HCT116 (cell line): ENCODE results near the gene IQGAP2. TPM values are rescaled to one million over a fixed set of nuclear protein-coding genes. Genes with fewer than 3 reads are reported as not detected.

Source experiments
- ATAC-seq: fragments of 200-7000 bp; cut with Tn5 transposase; 2 replicates; pipeline ENCODE4 v1.9.1; 2020; ENCODE audit warnings: mild to moderate bottlenecking, moderate library complexity
- BruUV-seq: library from RNA; stranded (reverse); fragments of 400-500 nt; replicated peaks from 2 replicates; lab custom pipeline; 2021; lab: Mats Ljungman, UMichigan
- CTCF ChIA-PET: fragments of 300-600 bp; sonication (Branson Sonifier 250); formaldehyde crosslinking; loops from one replicate; lab custom pipeline; 2021; ENCODE audit warnings: antibody characterized with exemption; lab: Charles Lee
- POLR2A ChIA-PET: fragments of 300-600, 350-600 bp; sonication (Branson Sonifier 250); formaldehyde crosslinking; loops from one replicate; lab custom pipeline; 2021; ENCODE audit warnings: antibody characterized with exemption; lab: Charles Lee
- RAD21 ChIA-PET, 2 experiments: fragments of 300-600 bp; sonication (Branson Sonifier 250); formaldehyde crosslinking; loops; one replicate each; lab custom pipeline; 2023; ENCODE audit warnings: low total read pairs in 2 of 2; ENCODE audit not compliant: uncharacterized antibody in 2 of 2, unreplicated experiment in 2 of 2, low non-redundant PET in 1 of 2; lab: Charles Lee
- DNase-seq: peaks from one replicate; pipeline ENCODE4 v3.0.0-alpha.2; 2010; ENCODE audit warnings: low read depth, low spot score
- H2AFZ ChIP-seq: fragments of 200-600 bp; shearing (Covaris generic), sonication (generic); 2 replicates; pipeline ENCODE4 v1.6.1; 2017; ENCODE audit warnings: low read depth, mixed run types, mixed read lengths, antibody characterized with exemption, low read length; ENCODE audit not compliant: poor library complexity, severe bottlenecking
- H3K27ac ChIP-seq: 2 replicates; pipeline ENCODE4 v1.5.1; 2012; ENCODE audit warnings: low read depth, low read length
- H3K27me3 ChIP-seq: fragments of 200-600 bp; sonication (generic); 2 replicates; pipeline ENCODE4 v1.6.1; 2016; ENCODE audit warnings: mixed run types, low read length, mixed read lengths; ENCODE audit not compliant: insufficient read depth
- H3K36me3 ChIP-seq, 2 experiments: fragments of 200-500 bp in 1 of 2; fragments of 200-600 bp in 1 of 2; sonication (Bioruptor generic) in 1 of 2; sonication (generic) in 1 of 2; 2 replicates each; pipeline versions ENCODE4 v1.5.1 to v1.6.1; 2014 to 2016; ENCODE audit warnings: low read length in 2 of 2, inconsistent platforms in 1 of 2, mixed read lengths in 1 of 2, mixed run types in 1 of 2; ENCODE audit not compliant: insufficient read depth in 2 of 2, control insufficient read depth in 1 of 2
- H3K4me1 ChIP-seq, 2 experiments: fragments of 200-600 bp in 1 of 2; sonication (generic) in 1 of 2; 2 replicates each; pipeline versions ENCODE4 v1.5.1 to v1.6.1; 2012 to 2017; ENCODE audit warnings: low read length in 2 of 2, inconsistent platforms in 1 of 2, mild to moderate bottlenecking in 1 of 2, mixed read lengths in 1 of 2, mixed run types in 1 of 2, moderate library complexity in 1 of 2; ENCODE audit not compliant: insufficient read depth in 2 of 2, control insufficient read depth in 1 of 2
- H3K4me2 ChIP-seq: fragments of 200-600 bp; sonication (generic); 2 replicates; pipeline ENCODE4 v1.6.1; 2017; ENCODE audit warnings: mixed run types, low read length, mixed read lengths
- H3K4me3 ChIP-seq, 2 experiments: fragments of 200-600 bp in 1 of 2; sonication (generic) in 1 of 2; replicated peaks in 1 of 2; 2 replicates each; pipeline ENCODE4 v1.5.1; 2011 to 2016; ENCODE audit warnings: low read length in 2 of 2, control low read depth in 1 of 2, low read depth in 1 of 2, mild to moderate bottlenecking in 1 of 2, mixed read lengths in 1 of 2, mixed run types in 1 of 2
- H3K79me2 ChIP-seq: fragments of 200-600 bp; sonication (generic); 2 replicates; pipeline ENCODE4 v1.6.1; 2017; ENCODE audit warnings: mild to moderate bottlenecking, mixed run types, low read length, moderate library complexity, mixed read lengths; ENCODE audit not compliant: insufficient read depth
- H3K9ac ChIP-seq: fragments of 200-600 bp; sonication (generic); 2 replicates; pipeline ENCODE4 v1.6.1; 2016; ENCODE audit warnings: low read length, mixed read lengths
- H3K9me2 ChIP-seq: fragments of 200-600 bp; sonication (generic), shearing (Covaris generic); 2 replicates; pipeline ENCODE4 v1.6.1; 2017; ENCODE audit warnings: mixed run types, mild to moderate bottlenecking, moderate library complexity; ENCODE audit not compliant: insufficient read depth
- H3K9me3 ChIP-seq, 2 experiments: fragments of 200-500 bp in 1 of 2; fragments of 200-600 bp in 1 of 2; sonication (Bioruptor generic) in 1 of 2; sonication (generic) in 1 of 2; 2 replicates each; pipeline ENCODE4 v1.6.1; 2014 to 2017; ENCODE audit warnings: low read length in 2 of 2, mixed read lengths in 2 of 2, inconsistent platforms in 1 of 2, low read depth in 1 of 2, mild to moderate bottlenecking in 1 of 2, mixed run types in 1 of 2, moderate library complexity in 1 of 2; ENCODE audit not compliant: control insufficient read depth in 1 of 2, insufficient read depth in 1 of 2
- H4K20me1 ChIP-seq: fragments of 200-600 bp; sonication (generic), shearing (Covaris generic); 2 replicates; pipeline ENCODE4 v1.6.1; 2017; ENCODE audit warnings: mixed run types, mild to moderate bottlenecking, moderate library complexity; ENCODE audit not compliant: insufficient read depth
- CEBPB ChIP-seq: IDR thresholded peaks from 2 replicates; pipeline ENCODE4 v1.6.1; 2012; ENCODE audit warnings: low read depth
- EZH2 ChIP-seq: fragments of 200-600 bp; sonication (generic); IDR thresholded peaks from 2 replicates; pipeline ENCODE4 v1.6.1; 2017; ENCODE audit warnings: antibody characterized with exemption, mixed run types
- JUND ChIP-seq: IDR thresholded peaks from 2 replicates; pipeline ENCODE4 v1.6.1; 2012
- SRF ChIP-seq: IDR thresholded peaks from 2 replicates; pipeline ENCODE4 v1.6.1; 2012; ENCODE audit warnings: low read depth
- ZFX ChIP-seq: fragments of 450-650 bp; IDR thresholded peaks from 2 replicates; pipeline ENCODE4 v1.6.1; 2017
- ZNF274 ChIP-seq: fragments of 200-500 bp; sonication (Bioruptor generic); IDR thresholded peaks from 2 replicates; pipeline ENCODE4 v1.6.1; 2014; ENCODE audit warnings: mild to moderate bottlenecking, low read depth, low read length, inconsistent platforms
- intact Hi-C: fragments of 100-400 bp; cut with micrococcal nuclease; formaldehyde crosslinking; loops from 2 replicates; pipeline ENCODE4 v1.10.0; 2022
- total RNA-seq: library from RNA; stranded (reverse); gene quantifications from one replicate; pipeline ENCODE4 v1.2.1, GENCODE V29; 2021; ENCODE audit not compliant: unreplicated experiment
- TF ChIP-seq, protein P1 (sequence below): IDR thresholded peaks from 2 replicates; pipeline ENCODE4 v1.6.1; 2011; ENCODE audit warnings: mild to moderate bottlenecking, low read length, moderate library complexity; ENCODE audit not compliant: insufficient replicate concordance; ENCODE audit errors: extremely low read depth
- TF ChIP-seq, protein P2 (sequence below): IDR thresholded peaks from 2 replicates; pipeline ENCODE4 v1.6.1; 2012; ENCODE audit warnings: low read depth
- TF ChIP-seq, protein P3 (sequence below): IDR thresholded peaks from 2 replicates; pipeline ENCODE4 v1.6.1; 2012

IQGAP2 gene
- total RNA-seq, 1 experiment from 2014 or later, result 2.0 TPM

DNA sequence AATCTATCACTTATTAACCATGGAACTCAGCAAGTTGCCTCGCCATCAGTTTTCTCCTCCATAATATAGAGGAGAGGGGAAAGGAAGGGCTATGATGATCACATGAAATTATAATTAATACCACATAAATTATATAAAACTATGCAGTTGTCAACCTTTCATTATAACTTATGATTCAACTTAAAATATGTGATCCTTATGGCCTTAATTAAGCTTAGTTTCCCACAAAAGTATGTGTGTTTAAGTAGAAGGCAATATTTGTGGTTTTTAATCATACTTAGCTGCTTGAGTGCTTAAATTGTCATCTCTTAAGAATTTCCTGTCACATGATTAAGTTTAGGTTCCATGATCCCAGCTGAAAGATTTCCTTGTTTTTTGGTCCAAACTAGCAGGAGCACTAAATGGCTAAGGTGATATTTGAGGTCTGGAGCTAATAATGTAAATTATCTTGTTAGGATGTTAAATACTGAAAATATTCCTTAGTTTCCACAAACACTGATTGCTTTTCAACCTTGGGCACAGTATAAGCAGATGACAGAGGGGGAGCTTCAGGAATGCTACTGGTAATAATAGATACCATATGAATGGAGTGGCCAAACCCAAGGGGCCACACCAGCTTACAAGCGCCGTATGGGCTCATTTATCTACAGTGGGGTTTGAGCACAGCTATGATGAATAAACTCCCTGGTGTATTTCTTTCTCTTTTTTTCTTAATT lies 286.4 kb downstream of the IQGAP2 start (continued):
- TF ChIP-seq, protein P1, sequence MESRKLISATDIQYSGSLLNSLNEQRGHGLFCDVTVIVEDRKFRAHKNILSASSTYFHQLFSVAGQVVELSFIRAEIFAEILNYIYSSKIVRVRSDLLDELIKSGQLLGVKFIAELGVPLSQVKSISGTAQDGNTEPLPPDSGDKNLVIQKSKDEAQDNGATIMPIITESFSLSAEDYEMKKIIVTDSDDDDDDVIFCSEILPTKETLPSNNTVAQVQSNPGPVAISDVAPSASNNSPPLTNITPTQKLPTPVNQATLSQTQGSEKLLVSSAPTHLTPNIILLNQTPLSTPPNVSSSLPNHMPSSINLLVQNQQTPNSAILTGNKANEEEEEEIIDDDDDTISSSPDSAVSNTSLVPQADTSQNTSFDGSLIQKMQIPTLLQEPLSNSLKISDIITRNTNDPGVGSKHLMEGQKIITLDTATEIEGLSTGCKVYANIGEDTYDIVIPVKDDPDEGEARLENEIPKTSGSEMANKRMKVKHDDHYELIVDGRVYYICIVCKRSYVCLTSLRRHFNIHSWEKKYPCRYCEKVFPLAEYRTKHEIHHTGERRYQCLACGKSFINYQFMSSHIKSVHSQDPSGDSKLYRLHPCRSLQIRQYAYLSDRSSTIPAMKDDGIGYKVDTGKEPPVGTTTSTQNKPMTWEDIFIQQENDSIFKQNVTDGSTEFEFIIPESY, result no peak
- TF ChIP-seq EZH2, result no peak

DNA sequence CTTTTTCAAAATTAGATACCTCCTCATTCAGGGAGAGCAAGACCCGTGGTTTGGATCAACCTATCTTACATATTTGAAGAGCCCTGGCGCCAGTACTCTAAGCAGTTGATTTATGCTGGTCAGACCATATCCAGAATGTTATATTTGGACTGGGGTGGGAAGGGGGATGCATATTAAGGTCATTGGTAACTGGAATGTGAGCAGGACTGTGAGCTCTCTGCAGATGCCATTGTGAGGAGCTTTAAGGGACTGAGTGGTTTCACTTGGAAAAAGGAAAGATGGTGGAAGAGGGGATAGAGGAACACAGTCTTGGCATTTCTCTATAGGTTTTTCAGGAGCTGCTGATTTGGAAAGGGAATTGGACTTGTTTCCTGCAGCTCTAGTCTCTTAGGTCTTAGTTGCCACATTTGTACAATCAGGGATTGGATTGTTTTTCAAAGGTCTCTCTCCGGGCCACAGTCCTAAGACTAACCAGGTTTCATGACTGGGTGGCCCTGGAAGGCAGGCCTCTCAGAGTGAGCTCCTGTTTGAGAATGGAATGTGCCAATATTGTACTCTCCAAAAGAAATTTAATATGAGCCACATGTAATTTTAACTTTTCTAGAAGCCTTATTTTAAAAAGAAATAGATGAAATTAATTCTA lies 287.1 kb downstream of the IQGAP2 start:
- CTCF ChIA-PET, result no interaction called here
- H3K4me3 ChIP-seq, result no peak overlapping the region
- no peaks in the 10 kb centered on the region for H3K36me3 ChIP-seq
- no peaks in the 10 kb centered on the region for H3K9me3 ChIP-seq
- no peaks in the 10 kb centered on the region for H3K79me2 ChIP-seq
- RAD21 ChIA-PET, result no interaction called here
- peak; percentile 17; the same call in 1 of the 2 replicates for ATAC-seq
- H2AFZ ChIP-seq, result peak overlapping the region; percentile 90
- H3K9ac ChIP-seq, result no peak overlapping the region
- H3K4me2 ChIP-seq, result peak overlapping the region; percentile 38
- H3K27ac ChIP-seq, result peak overlapping the region; percentile 44; the same call in 1 of the 2 replicates
- intact Hi-C loops, result no loop called here
- POLR2A ChIA-PET, result interaction anchor here (0.9 kb wide), 1 partner anchor 12 kb away, joined by 3 read pairs; no protein-coding TSS in a partner anchor
- TF ChIP-seq, protein P2, sequence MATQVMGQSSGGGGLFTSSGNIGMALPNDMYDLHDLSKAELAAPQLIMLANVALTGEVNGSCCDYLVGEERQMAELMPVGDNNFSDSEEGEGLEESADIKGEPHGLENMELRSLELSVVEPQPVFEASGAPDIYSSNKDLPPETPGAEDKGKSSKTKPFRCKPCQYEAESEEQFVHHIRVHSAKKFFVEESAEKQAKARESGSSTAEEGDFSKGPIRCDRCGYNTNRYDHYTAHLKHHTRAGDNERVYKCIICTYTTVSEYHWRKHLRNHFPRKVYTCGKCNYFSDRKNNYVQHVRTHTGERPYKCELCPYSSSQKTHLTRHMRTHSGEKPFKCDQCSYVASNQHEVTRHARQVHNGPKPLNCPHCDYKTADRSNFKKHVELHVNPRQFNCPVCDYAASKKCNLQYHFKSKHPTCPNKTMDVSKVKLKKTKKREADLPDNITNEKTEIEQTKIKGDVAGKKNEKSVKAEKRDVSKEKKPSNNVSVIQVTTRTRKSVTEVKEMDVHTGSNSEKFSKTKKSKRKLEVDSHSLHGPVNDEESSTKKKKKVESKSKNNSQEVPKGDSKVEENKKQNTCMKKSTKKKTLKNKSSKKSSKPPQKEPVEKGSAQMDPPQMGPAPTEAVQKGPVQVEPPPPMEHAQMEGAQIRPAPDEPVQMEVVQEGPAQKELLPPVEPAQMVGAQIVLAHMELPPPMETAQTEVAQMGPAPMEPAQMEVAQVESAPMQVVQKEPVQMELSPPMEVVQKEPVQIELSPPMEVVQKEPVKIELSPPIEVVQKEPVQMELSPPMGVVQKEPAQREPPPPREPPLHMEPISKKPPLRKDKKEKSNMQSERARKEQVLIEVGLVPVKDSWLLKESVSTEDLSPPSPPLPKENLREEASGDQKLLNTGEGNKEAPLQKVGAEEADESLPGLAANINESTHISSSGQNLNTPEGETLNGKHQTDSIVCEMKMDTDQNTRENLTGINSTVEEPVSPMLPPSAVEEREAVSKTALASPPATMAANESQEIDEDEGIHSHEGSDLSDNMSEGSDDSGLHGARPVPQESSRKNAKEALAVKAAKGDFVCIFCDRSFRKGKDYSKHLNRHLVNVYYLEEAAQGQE, result no peak
- TF ChIP-seq, protein P3, sequence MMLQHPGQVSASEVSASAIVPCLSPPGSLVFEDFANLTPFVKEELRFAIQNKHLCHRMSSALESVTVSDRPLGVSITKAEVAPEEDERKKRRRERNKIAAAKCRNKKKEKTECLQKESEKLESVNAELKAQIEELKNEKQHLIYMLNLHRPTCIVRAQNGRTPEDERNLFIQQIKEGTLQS, result no peak
- no peak for TF ChIP-seq SRF
- no peak for TF ChIP-seq ZFX
- TF ChIP-seq CEBPB, result no peak
- TF ChIP-seq JUND, result no peak
- no peak for TF ChIP-seq ZNF274
- TF ChIP-seq, protein P1, result no peak
- TF ChIP-seq, all 23 proteins: peak for 0
- H4K20me1 ChIP-seq, result no peaks in the 10 kb centered on the region
- peaks cover 18 to 38% of the 10 kb centered on the region in 2 experiments for H3K4me1 ChIP-seq
- 0 out of 2 replicates have a peak, but pooled peaks cover 3% of the 10 kb centered on the region for H3K9me2 ChIP-seq
- no peaks in the 10 kb centered on the region for H3K27me3 ChIP-seq
- BruUV-seq, result no TSS peak
- DNase-seq, result no peak
